HG03108 (cell line): Measurements from ENCODE around the gene NAXE.
"Not testable (repeated sequence)": the region's sequence is repeated elsewhere in the genome, so short reads cannot be mapped to it uniquely, and the experiment has no call there.

Experiments
- ATAC-seq: cut with Tn5 transposase; IDR thresholded peaks from one replicate; pipeline ENCODE4 v1.9.1; 2021; ENCODE audit warnings: moderate library complexity; ENCODE audit not compliant: unreplicated experiment

The NAXE gene

DNA sequence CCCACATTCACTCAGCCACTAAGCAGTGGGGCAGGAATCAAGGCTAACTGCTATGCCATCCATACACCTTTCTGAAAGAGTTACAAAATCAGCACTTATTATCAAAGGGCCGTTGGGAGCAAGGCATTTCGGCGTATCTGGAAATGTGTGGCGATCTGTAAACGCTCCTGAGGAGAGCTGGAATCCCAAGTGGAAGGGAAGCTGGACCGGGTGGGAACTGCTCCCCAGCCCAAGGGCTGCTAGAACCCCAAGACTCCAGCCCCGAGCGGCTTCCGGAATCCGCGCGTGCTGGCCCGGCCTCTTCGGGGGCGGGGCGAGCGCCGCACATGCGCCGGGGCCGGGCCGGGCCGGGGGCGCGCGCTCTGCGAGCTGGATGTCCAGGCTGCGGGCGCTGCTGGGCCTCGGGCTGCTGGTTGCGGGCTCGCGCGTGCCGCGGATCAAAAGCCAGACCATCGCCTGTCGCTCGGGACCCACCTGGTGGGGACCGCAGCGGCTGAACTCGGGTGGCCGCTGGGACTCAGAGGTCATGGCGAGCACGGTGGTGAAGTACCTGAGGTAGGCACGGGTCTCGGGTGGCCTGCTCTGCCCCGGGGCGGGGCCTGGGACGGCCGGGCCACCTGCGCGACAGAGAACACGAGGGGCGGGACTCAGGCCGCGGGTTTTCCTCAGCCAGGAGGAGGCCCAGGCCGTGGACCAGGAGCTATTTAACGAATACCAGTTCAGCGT is at the start of gene NAXE:
TSS of gene NAXE (plus strand) at position 345 of the 726 bp plus-strand sequence. CDS start at position 374, 29 bp downstream.
- peak; percentile 90 for ATAC-seq

DNA sequence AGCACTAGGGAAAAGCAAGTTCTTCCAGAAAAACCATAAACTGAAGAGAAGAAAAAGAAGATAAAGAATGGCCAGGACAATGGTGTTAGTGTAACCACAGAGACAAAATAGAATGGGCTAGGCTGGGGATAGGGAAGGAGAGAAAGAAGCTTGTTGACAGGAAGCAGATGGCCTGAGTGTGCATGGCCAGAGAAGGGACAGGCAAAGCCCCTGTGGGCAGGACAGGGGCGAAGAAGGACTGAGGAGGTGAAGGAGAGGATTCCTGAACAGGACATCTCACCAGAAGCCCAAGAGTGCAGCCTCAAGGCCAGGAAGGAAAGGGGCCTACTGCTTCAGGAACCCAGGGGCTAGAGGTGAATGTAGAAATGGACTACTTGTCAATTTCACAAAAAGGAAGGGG is 48.5 kb upstream of the NAXE start:
- no peak for ATAC-seq

DNA sequence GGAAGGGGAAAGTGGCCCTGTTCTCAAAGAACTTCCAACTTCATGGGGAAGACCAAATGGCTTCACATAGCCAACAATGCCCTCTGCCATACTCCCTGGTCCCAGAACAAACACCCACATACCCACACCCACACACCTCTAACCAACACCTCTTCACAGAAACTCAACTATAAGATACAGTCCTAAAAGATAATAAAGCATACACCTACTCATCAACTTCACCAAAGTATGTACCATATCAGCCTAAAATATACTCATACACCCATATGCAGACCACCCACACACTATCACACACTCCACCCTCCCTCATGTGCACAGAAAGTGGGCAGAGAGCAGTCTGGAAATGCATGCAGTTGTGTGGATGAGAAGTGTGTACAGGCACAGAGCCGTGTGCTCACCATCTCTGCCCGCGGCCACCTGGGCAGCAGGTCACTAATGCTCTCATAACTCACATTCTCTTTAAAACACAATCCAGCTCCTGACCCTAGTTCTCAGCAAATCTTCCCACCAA is 46.9 kb upstream of the NAXE start:
- ATAC-seq, result no peak

DNA sequence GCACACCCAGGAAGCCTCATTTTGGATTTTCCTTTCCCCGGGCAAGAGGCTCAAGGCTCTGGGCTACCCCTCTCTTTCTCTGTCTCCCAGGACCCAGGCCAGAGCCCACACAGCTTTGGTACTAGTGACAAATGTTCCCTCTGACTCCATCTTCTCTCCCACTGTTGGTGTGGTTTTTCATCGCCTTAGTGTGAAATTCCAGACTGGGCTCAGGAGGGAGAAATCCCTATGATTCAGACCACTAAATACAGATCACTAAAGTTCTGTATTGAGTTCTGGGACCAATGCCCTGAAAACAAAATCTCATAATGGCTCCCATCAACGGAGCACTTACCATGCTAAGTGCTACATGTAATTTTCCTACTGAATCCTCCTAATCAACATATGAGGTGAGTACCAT is 45.3 kb upstream of the NAXE start:
- ATAC-seq, result no peak

DNA sequence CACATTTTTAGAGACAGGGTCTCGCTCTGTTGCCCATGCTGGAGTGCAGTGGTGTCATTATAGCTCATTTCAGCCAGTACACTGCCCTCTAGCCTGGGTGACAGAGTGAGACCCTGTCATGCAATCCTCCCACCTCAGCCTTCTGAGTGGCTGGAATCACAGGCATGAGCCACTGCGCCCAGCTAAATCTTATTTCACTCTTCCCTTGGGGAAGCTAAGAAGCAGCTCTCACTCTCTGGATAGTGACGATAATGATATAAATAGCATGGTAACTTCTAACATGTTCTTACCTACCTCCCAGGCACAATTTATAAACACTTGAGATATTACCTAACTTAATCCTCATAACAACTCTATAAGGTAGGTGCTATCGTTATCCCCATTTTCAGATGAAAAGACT is 44.1 kb upstream of the NAXE start:
- ATAC-seq, result no peak

DNA sequence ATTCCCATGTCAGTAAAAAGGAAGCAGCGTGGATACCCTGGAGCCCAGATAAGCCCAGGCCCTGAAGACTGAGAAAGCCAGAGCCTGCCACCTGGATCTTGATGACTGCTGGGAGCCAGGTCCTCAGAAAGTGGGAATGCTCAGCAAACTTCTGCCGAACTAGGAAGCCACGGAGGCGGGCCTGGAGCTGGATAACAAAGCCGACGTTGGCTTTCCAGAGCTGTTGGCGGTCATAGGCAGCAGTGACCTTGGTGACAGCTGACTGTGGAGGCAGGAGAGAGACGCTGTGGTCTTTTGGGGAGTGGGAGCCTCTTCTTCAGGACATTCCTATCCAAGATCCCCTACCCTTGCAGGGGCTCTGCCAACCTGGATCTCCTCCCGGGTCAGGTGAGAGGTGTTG is 43.6 kb upstream of the NAXE start:
- ATAC-seq, result no peak

DNA sequence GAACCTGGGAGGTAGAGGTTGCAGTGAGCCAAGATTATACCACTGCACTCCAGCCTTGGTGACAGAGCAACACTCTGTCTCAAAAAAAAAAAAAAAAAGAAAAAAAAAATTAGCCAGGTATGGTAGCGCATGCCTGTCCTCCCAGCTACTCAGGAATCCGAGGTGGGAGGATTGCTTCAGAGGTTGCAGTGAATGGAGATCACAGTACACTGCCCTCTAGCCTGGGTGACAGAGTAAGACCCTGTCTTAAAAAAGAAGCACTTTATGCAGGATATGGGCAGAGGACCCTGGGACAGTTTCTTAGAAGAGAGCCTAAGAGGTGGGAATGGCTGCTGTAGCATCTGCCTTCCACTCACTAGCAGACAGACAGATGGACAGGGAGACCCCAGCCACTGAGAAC is 42.2 kb upstream of the NAXE start:
- no peak for ATAC-seq

DNA sequence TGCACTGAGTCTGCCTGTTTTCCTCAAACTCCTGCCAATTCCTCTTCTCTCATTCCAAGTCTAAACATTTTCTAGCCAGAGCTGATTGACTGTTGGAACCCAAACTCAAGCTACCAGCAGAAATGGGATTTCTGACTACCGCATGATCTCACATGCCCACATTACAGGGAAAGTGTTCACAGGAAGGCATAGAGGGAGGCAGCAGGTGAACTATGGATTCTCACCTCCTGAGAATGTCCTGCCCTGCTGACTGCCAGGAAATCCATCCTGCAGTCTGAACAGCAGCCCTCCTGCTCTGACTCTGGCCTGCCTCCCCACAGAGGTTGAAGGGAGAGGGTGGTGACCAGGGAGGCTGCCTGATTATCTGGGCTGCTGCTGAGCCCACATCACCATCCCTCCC is 41.7 kb upstream of the NAXE start:
- ATAC-seq, result no peak

DNA sequence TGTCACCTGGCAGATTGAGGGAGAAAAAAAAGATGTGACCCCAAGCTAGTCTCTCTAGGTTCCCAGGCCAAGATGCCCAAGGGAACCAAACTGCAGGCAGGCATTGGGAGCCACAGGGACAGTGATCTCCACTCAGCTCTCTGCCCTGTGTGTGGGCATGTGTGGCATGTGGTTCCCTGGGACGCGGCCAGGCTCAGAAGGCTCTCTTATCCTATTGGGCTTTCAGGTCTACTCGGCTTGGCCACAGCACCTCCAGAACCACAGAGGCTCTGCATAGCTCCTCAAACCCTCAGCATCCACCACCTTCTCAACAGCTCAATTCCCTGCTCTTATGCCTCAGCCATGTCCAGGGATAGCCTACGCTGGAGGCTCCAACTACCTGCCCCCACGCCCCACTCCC is 41.2 kb upstream of the NAXE start:
- ATAC-seq, result no peak

DNA sequence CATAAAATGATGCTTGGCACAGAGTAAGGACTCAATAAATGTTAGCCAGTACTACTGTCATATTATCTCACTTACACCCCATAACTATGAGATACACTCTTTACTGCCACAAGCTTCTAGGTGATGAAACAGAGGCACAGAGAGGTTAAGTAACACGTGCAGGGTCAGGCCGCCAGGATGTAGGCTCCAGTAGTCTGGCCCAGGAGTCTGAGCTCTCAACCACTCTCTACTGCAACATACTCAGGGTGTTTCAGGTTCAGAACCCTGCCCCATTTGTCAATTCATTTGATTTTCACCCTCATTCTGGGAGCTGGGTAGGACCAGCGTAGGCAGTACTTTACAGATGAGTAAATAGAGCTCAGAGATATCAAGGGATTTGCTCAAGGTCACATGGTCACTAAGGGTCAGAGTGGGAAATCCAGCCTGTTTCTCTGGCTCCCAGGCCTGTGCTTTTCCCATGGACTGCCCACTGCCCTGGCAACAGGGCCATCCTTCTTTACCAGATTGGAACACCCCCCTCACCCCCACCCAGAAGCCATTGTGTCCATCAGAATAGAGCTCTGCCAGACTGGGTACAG is 40.4 kb upstream of the NAXE start:
- ATAC-seq, result no peak

DNA sequence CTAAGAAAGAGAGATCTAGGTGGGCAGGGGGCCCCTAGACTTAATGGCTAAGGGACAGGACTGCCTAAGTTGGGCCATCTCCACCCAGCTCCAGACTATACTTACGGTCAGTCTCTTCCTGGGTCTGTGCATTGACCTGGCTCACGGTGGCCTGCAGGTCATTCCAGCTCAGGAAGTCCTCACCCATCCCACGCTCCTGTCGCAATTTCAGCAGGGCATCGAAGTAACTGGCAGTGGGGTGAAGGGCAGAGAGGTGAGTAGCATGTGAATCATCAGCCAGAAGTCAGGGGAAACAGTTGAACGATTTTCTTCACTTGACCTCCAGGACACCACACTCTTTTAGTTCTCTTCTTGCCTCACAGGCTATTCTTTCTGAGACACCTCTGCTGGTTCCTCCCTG is 39.7 kb upstream of the NAXE start:
- ATAC-seq, result no peak

DNA sequence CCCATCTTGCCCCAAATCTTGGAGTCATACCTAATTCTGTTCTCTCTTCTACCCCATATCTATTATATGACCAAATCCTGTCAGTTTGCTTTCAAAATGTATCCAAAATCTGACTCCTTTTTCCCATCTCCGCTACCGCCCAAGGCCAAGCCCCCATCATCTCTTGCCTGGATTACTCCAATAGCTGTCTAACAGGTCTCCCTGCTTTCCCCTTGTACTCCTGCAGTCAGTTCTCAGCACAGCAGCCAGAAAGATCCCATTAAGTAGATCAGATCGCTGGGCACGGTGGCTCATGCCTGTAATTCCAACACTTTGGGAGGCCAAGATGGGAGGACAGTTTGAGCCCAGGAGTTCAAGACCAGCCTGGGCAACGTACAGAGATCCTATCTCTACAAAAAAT is 39.1 kb upstream of the NAXE start:
- no peak for ATAC-seq

DNA sequence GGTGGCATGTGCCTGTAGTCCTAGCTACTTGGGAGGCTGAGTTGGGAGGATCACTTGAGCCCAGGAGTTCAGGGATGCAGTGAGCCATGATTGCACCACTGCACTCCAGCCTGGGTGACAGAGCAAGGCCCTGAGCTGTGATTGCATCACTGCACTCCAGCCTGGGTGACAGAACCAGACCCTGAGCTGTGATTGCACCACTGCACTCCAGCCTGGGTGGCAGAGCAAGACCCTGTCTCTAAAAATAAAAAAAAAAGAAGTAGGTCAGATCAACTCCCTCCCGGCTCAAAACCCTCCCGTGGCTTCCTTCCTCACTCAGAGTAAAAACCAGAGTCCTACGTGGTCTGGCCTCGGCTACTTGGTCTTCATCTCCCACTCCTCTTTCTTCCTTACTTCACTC is 38.6 kb upstream of the NAXE start:
- not testable (repeated sequence) for ATAC-seq

DNA sequence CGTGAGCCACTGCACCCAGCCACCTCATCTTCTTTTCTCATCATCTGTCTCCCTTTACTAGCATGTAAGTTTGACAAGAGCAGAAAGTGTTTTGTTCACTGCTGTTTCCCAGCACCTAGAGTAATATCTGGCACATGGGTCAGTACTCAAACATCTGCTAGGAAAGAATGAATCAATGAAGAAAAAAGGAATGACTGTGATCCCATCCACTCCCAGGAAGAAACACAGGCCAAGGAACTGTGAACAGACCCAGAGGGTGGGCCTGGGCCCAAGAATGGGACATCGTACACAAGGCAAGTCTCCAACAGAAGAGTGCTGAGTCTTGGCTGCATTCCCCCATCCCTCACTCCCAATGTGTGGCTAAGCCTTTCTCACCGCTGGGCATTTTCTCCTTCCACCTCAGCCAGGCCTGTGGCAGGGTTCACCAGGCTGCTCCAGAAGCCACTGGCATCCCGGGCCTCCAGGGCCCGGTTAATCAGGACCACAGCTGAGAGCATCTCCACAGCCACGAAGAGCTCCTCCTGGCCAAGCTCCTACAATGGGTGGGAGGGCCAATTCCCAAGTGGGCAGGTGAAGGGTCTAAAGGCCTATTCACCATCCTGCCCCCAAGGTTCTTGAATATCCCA is 37.6 kb upstream of the NAXE start:
- no peak for ATAC-seq

DNA sequence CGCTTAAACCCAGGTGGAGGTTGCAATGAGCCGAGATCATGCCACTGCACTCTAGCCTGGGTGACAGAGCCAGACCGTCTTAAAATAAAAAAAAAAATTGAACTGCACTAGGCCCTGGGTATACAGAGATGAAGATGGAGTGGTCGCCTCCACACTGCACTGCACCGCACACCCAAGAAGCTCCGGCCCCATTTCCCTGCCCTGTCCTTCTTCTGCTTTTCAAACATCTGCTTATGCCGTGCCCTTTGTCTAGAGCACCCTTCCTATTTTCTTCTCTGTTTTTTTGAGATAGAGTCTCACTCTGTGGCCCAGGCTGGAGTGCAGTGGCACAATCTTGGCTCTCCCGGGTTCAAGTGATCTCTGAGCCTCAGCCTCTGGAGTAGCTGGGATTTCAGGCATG is 36.6 kb upstream of the NAXE start:
- ATAC-seq, result no peak

DNA sequence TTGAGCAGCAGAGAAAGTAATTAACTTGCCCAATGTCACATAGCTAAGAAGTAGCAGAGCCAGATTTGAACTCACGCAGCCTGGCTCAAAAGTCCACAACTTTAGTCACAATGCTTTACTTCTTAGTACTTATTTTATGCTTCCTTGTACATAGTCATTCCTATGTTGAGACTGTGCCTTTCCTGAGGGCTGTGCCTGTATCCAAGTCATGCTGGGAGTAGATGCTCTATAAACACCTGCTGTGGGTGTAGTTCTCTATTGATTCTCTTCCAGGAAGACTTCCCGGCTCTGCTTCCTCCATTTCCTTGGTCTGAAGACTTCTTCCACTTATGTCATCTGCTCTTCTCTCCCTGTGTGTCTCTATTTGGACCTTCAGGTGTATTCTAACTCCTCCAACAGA is 35.9 kb upstream of the NAXE start:
- ATAC-seq, result no peak

DNA sequence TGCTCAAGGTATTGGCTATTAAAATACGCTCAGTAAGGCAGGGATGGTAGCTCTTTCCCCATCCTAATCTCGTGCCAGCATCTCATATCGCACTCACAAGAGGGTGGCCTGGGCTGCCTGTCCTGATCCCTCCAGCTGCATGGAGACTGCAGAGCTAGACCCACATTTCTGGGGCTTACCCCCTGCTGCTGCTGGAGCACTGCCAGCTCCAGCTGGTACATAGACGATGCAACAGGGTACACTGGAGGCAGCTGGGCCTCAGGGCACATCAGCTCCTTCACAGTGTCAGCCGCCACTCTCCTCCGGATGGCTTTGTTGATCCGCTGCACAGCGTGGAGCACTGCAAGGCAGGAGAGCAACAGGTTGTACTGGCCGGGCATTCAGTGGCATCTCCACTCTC is 35.2 kb upstream of the NAXE start:
- no peak for ATAC-seq

DNA sequence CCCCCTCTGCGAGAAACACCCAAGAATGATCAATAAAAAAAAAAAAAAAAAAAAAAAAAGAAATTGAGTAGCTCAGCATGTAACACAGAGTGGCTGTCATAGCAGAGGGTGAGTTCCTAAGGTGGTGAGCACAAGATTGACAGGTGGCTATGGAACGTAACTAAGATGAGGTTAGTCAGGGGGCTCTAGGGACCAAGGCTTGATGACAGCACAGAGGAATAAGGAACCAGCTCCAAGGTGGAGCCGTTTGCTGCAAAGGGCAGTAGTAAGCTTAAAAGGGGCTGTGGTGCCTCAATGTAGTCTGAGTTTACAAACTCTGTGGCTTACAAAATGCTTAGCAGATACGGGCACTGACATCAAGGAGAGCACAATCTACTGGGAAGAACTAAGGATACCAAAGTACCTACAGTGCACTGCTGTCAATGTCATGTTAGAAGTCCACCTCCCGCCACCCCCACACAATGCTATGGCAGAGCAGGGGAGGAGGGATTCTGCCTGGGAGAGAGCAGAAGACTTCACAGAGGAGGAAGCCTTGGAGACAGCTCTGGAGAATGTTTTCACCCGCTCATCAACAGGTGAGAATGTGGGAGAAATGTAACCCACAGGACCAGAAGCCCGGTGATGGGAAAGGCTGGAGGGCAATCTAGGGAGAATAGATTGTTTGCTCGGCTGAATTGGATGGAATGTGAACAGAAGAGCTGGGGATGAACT is 32.3 kb upstream of the NAXE start:
- no peak for ATAC-seq

DNA sequence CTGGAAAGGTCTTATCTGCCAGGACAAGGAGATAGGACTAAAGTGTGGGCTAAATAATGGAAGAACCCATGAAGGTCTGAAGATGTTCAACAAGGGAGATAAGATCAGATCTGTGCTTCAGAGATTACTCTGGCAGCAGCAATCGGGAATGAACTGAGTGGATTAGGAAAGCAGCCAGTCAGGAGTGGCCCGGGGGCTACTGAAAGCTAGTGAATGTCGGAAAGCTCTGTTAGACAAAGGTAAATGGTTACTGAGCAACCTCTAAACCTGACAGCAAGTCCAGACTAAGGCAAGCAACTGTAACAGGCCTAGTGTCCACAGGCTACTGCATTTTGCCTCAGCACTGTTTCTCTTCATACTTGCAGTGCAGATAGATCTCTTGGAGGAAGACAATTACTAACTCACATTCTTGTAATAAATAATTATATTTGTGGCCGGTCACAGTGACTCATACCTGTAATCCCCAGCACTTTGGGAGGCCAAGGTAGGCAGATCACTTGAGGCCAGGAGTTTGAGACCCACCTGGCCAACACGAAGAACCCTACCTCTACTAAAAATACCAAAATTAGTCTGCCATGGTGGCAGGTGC is 31.7 kb upstream of the NAXE start:
- no peak for ATAC-seq

DNA sequence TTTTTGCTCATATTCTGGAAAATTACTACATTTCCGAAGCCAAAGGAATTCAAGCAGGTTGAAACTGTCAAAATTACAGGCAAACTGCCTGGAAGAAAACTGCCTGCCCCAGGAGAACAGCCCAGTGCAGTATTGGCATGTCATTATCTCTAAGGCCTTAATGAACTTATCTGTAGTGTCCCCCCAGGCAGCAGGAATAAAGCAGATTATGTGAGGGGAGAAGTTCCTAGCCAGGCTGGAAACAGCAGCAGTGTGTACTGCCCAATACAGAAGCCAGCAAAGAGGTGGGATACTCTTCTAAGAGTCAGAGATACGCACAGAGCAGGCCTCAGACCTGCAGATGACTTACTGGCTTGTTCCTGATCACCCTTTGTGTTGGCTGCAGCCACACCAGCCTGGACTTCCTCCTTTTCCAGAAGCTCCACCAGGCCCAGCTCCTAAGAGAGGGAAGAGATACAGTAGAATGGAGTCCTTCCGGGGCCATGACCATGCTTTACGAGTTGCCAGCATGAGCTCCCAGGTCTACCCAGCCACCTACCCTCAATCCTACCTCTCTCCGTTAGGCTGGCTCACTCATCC is 30.9 kb upstream of the NAXE start:
- no peak for ATAC-seq

DNA sequence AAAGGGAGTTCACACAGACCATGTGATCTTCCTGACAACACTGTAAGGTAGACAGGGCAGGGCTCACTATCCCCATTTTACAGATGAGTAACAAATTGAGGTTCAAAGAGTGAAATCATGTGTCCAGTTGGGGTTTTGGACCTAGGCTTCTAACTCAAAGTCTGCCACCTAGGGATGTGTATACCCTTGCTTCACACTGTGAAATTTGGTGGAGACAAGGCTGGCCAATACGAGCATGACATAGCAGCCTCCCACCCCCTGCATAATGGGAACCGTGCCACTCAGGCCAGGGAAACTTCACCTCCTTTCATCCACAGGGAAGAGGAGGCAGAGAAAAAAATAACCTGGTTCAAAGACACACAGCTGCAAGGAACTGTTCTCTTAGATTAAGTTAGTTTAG is 26.1 kb upstream of the NAXE start:
- no peak for ATAC-seq
